ENCODE measurements around the gene CXCR5.

The CXCR5 gene

DNA sequence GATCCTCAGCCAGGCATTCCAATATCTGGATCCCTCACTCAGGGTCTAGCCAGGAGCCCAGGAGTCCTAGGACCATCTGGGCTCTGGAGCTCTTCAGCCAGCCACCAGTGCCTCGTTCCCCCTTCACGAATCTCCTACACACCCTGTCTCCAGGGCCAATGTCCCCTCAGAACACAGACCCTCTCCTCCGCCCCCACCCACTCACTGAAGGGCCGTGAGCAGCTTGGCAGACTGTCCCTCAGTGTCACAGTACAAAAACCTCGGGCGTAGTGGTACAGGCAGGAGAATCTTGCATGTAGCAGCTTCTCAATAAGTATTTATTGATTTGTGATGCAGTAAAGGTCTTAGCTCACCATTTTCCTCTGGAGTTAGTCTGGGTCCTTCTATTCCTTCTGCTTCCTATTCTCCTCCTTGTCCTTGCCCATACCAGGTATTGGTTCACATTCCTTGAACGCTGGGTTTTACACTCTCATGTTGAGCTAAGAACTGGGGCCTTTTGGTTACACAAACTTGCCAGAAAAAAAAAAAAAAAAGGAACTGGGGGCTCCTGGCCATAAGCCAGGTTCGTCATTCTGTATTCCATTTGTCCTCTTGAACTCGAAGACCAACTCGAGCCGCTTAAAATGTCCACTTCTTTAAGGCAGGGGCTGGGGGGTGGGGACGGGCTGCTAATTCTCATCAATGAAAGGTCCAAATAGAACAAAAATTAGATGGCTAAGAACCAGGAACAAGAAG is 2.3 kb downstream of the CXCR5 start:
- TF ChIP-seq, protein P1, sequence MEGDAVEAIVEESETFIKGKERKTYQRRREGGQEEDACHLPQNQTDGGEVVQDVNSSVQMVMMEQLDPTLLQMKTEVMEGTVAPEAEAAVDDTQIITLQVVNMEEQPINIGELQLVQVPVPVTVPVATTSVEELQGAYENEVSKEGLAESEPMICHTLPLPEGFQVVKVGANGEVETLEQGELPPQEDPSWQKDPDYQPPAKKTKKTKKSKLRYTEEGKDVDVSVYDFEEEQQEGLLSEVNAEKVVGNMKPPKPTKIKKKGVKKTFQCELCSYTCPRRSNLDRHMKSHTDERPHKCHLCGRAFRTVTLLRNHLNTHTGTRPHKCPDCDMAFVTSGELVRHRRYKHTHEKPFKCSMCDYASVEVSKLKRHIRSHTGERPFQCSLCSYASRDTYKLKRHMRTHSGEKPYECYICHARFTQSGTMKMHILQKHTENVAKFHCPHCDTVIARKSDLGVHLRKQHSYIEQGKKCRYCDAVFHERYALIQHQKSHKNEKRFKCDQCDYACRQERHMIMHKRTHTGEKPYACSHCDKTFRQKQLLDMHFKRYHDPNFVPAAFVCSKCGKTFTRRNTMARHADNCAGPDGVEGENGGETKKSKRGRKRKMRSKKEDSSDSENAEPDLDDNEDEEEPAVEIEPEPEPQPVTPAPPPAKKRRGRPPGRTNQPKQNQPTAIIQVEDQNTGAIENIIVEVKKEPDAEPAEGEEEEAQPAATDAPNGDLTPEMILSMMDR (IDR thresholded peaks at IDR 0.05; ENCODE audit: borderline replicate concordance, insufficient read depth, low read depth, low read length) = no peak
- no peak overlapping the region for H3K4me3 ChIP-seq (ENCODE audit: low read depth, low read length)

DNA sequence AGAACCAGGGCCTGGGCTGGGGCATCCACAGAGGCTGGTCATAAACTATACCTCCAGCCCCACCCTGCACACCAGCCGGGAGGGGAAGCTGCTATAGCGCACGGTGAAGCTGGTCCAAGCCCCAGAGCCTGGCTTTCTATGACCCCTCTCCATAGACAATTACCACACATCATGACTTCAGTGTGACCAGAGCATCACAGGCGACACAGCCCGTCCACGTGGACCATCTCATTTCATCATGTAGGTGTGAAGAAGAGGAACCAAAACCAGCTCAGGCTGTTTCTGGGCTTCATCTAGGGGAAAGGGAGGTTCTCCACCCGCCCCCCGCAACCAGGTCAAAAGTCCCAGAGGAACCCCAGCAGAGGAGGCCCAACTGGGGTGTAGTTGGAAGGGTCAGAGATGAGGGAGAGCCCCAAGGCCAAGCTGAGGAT is 3.0 kb downstream of the CXCR5 start:
- TF ChIP-seq, protein P1 (IDR thresholded peaks at IDR 0.05; ENCODE audit: borderline replicate concordance, insufficient read depth, low read depth, low read length) = no peak

DNA sequence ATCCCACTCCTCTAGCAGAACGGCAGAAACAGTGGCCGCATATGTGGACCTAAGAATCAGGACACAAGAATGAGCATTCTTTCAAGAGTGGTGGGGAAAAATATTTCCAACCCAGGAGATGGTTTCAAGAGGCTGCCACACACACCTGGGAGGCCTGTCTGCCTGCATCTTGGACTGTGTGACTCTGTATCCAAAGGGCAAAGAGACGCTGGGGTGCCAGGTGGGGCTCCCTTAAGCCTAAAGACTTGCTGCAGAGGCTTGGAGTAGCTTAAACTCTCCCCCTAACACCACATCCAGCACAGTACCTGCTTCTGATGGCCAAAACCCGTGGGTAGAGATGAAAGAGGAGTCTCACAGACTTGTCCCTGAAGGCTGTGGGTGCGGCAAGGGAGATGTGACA is 3.5 kb downstream of the CXCR5 start:
- no peak overlapping the region for H3K4me3 ChIP-seq (ENCODE audit: low read depth, low read length)
- TF ChIP-seq, protein P1 (IDR thresholded peaks at IDR 0.05; ENCODE audit: borderline replicate concordance, insufficient read depth, low read depth, low read length) = no peak

More for the DNA sequence above, 3.0 kb downstream of the CXCR5 start:
- H3K4me3 ChIP-seq (ENCODE audit: low read depth, low read length) = no peak overlapping the region

DNA sequence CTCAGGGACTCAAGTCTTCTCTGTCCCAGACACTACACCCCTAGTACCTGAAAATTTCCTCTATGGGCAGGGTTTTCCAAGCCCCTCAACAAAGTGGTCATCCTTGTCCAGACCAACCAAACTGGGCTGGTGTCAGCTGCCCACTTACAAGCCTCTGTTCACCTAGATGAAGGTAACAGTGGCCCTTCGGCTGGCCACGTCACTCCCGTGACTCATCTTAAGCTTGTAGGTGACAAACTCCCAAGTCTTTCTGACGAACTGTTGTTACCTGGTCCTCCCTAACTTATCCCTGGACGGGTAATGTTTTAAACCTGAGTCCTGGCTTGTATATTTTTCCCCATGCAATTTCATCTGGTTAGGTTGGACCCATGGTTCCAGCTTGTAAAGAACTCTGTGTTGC is 4.7 kb downstream of the CXCR5 start:
- no peak overlapping the region for H3K4me3 ChIP-seq (ENCODE audit: low read depth, low read length)

DNA sequence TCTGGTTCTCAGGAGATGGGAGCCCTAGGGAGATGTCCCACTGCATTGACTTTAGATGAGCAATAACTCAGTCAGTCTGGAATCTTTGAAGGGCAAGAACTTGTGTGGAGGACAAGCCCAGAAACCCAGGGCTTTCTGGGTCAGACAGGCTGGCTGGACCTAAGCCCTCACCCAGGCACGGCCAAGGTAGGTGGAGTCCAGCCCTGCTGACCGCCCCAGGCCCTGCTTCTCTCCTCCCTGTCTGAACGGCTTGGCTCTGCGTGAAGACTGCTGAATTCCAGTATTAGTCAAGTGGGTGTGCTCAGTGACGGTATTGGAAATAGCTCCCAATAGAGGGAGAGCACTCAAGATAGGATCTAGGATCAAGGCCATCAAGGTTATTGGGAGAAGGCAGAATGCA is 6.1 kb downstream of the CXCR5 start:
- H3K4me3 ChIP-seq (ENCODE audit: low read depth, low read length) = no peak overlapping the region
- TF ChIP-seq, protein P1 (IDR thresholded peaks at IDR 0.05; ENCODE audit: borderline replicate concordance, insufficient read depth, low read depth, low read length) = no peak

More for the DNA sequence above, 4.7 kb downstream of the CXCR5 start:
- TF ChIP-seq, protein P1 (IDR thresholded peaks at IDR 0.05; ENCODE audit: borderline replicate concordance, insufficient read depth, low read depth, low read length) = no peak

DNA sequence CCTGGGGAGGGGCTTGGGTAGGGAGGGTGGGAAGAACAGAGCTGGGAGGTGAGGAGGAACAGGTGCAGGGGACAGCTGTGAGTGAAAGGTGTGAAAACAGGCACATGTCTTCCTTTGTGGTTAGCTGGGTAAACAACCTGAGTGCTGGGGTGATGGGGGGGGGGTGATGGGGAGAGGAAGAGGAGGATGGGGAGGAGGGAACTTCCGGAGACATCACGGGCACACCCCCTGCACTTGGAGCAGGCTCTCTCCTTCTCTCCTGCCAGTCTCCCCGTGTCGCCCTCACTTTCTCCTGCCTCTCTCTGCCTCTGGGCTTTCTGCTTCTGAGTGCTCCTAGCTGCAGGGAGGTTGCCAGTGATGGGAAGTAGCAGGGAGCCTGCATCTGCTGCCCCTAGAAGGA is 8.8 kb downstream of the CXCR5 start:
- TF ChIP-seq, protein P1 (IDR thresholded peaks at IDR 0.05; ENCODE audit: borderline replicate concordance, insufficient read depth, low read depth, low read length) = no peak
- H3K4me3 ChIP-seq (ENCODE audit: low read depth, low read length) = no peak overlapping the region

DNA sequence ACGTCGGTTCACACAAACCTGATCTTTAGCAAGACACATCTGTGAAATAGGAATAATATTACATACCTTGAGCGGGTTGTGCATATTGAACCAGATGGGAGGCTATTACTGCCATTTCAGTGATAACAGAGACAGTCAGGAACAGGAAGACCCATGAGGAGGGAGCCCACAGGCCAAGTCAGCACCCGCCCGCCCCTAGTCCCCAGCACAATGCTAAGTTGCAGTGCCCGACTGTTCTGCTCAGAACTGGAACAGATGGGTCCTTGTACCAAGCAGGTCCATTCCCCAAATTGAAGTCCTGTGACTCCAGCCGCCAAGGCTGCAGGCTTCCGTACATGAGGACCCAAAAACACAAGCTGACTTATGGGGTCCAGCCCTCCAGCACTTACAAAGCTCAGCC is 9.3 kb downstream of the CXCR5 start:
- TF ChIP-seq, protein P1 (IDR thresholded peaks at IDR 0.05; ENCODE audit: borderline replicate concordance, insufficient read depth, low read depth, low read length) = no peak
- H3K4me3 ChIP-seq (ENCODE audit: low read depth, low read length) = no peak overlapping the region

Data from GM12875 (cell line).